Endothelial cell of umbilical vein (primary cell): ENCODE data around the gene TEX36. TPM values are rescaled to one million over a fixed set of nuclear protein-coding genes. Genes with fewer than 3 reads are reported as not detected.

Experiments
- Bru-seq: library from RNA; stranded (reverse); fragments of 400-500 nt; gene quantifications from one replicate; lab custom pipeline; 2021; lab: Mats Ljungman, UMichigan
- BruChase-seq, 2 experiments: library from RNA; stranded (reverse); fragments of 400-500 nt; gene quantifications; one replicate each; lab custom pipeline; 2021; lab: Mats Ljungman, UMichigan
- BruUV-seq: library from RNA; stranded (reverse); fragments of 400-500 nt; replicated peaks from 2 replicates; lab custom pipeline; 2021; lab: Mats Ljungman, UMichigan
- CTCF ChIA-PET: fragments of 300-600, 350-600 bp; sonication (Branson Sonifier 250); formaldehyde crosslinking; loops from one replicate; lab custom pipeline; 2021; ENCODE audit warnings: antibody characterized with exemption, inconsistent platforms; lab: Charles Lee
- POLR2A ChIA-PET: fragments of 300-600, 350-600 bp; sonication (Branson Sonifier 250); formaldehyde crosslinking; loops from one replicate; lab custom pipeline; 2021; ENCODE audit warnings: antibody characterized with exemption, inconsistent platforms; lab: Charles Lee
- DNase-seq: peaks from one replicate; pipeline ENCODE4 v3.0.0-alpha.2; 2011; ENCODE audit warnings: low read depth, low spot score
- FAIRE-seq: peaks from 2 replicates; lab custom pipeline; 2011; peaks lifted over from hg19 to GRCh38; lab: Jason Lieb, UNC
- H2AFZ ChIP-seq: 2 replicates; pipeline ENCODE4 v1.6.0; 2012; ENCODE audit warnings: low read depth, low read length, control low read depth, inconsistent platforms
- H3K27ac ChIP-seq: 2 replicates; pipeline ENCODE4 v1.5.1; 2011; ENCODE audit warnings: low read depth, mild to moderate bottlenecking, control low read depth, low read length, moderate library complexity; ENCODE audit not compliant: insufficient read depth
- H3K27me3 ChIP-seq, 2 experiments: 2 replicates each; pipeline versions ENCODE4 v1.6.0 to v1.6.1; 2011; ENCODE audit warnings: low read length in 2 of 2, mixed read lengths in 1 of 2; ENCODE audit not compliant: control insufficient read depth in 2 of 2, insufficient read depth in 2 of 2
- H3K36me3 ChIP-seq, 2 experiments: 2 replicates in 1 of 2; 3 replicates in 1 of 2; pipeline ENCODE4 v1.5.1; 2011; ENCODE audit warnings: low read length in 2 of 2, mild to moderate bottlenecking in 1 of 2, moderate library complexity in 1 of 2; ENCODE audit not compliant: control insufficient read depth in 2 of 2, insufficient read depth in 2 of 2; ENCODE audit errors: extremely low read depth in 1 of 2
- H3K4me1 ChIP-seq: 3 replicates; pipeline ENCODE4 v1.5.1; 2011; ENCODE audit warnings: mild to moderate bottlenecking, low read length; ENCODE audit not compliant: control insufficient read depth, insufficient read depth; ENCODE audit errors: extremely low read depth
- H3K4me2 ChIP-seq: 2 replicates; pipeline ENCODE4 v1.6.1; 2011; ENCODE audit warnings: low read length, control low read depth, mixed read lengths; ENCODE audit not compliant: insufficient read depth
- H3K4me3 ChIP-seq, 3 experiments: fragments of 200-600 bp in 1 of 3; sonication (generic), shearing (Covaris generic) in 1 of 3; replicated peaks in 1 of 3; 2 replicates each; pipeline ENCODE4 v1.5.1; 2011 to 2016; ENCODE audit warnings: control low read depth in 3 of 3, low read length in 3 of 3, mild to moderate bottlenecking in 2 of 3, inconsistent platforms in 1 of 3, low read depth in 1 of 3, moderate library complexity in 1 of 3; ENCODE audit not compliant: insufficient read depth in 1 of 3
- H3K79me2 ChIP-seq: 2 replicates; pipeline ENCODE4 v1.6.0; 2012; ENCODE audit warnings: low read length, inconsistent platforms; ENCODE audit not compliant: control insufficient read depth, insufficient read depth
- H3K9ac ChIP-seq: replicated peaks from 2 replicates; pipeline ENCODE3; 2011; ENCODE audit warnings: low read length, control low read depth; ENCODE audit not compliant: insufficient read depth; ENCODE audit errors: extremely low read depth
- H3K9me1 ChIP-seq: replicated peaks from 3 replicates; pipeline ENCODE4 v1.6.0; 2011; ENCODE audit warnings: mild to moderate bottlenecking, low read length; ENCODE audit not compliant: control insufficient read depth, insufficient read depth; ENCODE audit errors: extremely low read depth
- H3K9me3 ChIP-seq: replicated peaks from 2 replicates; pipeline ENCODE4 v1.5.1; 2012; ENCODE audit warnings: low read length, inconsistent platforms; ENCODE audit not compliant: control insufficient read depth, insufficient read depth
- H4K20me1 ChIP-seq: replicated peaks from 2 replicates; pipeline ENCODE3; 2011; ENCODE audit warnings: mild to moderate bottlenecking, low read length; ENCODE audit not compliant: control insufficient read depth, insufficient read depth; ENCODE audit errors: extremely low read depth
- EZH2 ChIP-seq: IDR thresholded peaks from 2 replicates; pipeline ENCODE4 v1.6.1; 2012; ENCODE audit warnings: borderline replicate concordance, low read depth, mild to moderate bottlenecking, moderate library complexity, low read length, inconsistent platforms; ENCODE audit not compliant: severe bottlenecking
- GATA2 ChIP-seq: IDR thresholded peaks from 2 replicates; pipeline ENCODE4 v1.7.0; 2011; ENCODE audit warnings: low read depth, mild to moderate bottlenecking, moderate library complexity, mixed read lengths, low read length; ENCODE audit not compliant: insufficient read length, insufficient read depth
- JUN ChIP-seq: IDR thresholded peaks from 2 replicates; pipeline ENCODE4 v1.6.1; 2011; ENCODE audit warnings: borderline replicate concordance, low read depth; ENCODE audit not compliant: insufficient read length, insufficient read depth
- MYC ChIP-seq: IDR thresholded peaks from one replicate; pipeline ENCODE4 v1.6.1; 2011; ENCODE audit warnings: mild to moderate bottlenecking, low read depth, low read length
- POLR2A ChIP-seq: IDR thresholded peaks from 2 replicates; pipeline ENCODE4 v1.6.1; 2012; ENCODE audit warnings: low read depth, mild to moderate bottlenecking, control low read depth, low read length
- POLR2AphosphoS5 ChIP-seq: IDR thresholded peaks from 2 replicates; pipeline ENCODE4 v1.6.1; 2012; ENCODE audit warnings: low read depth, mild to moderate bottlenecking, control low read depth, low read length, moderate library complexity; ENCODE audit not compliant: insufficient read depth
- dilution Hi-C: fragments of 300-500 bp; cut with MboI; formaldehyde crosslinking; loops from one replicate; pipeline ENCODE4 v1.15.0; 2019; ENCODE audit warnings: low sequenced_read_pairs; ENCODE audit not compliant: extremely low pct_ligation_motif_present
- intact Hi-C: fragments of 100-400 bp; cut with micrococcal nuclease; formaldehyde crosslinking; loops from one replicate; pipeline ENCODE4 v1.10.0; 2022
- long read RNA-seq: library from polyadenylated mRNA; stranded (forward); transcript quantifications from one replicate; pipeline ENCODE4 v2.0.0, GENCODE V29; 2021
- polyA minus RNA-seq, 3 experiments: library from RNA; depleted of rRNA, polyadenylated mRNA; stranded (reverse); fragments of >200 nt; gene quantifications; 1 replicate in 1 of 3; 2 replicates in 2 of 3; pipeline ENCODE4 v1.2.3, GENCODE V29; 2011
- polyA plus RNA-seq, 4 experiments: library from polyadenylated mRNA; depleted of rRNA in 3 of 4; stranded (reverse) in 3 of 4; unstranded in 1 of 4; fragments of >200 nt; gene quantifications; 2 replicates each; pipeline versions ENCODE4 v1.2.1 to v1.2.3, GENCODE V29; 2011 to 2012; ENCODE audit warnings: missing spikeins in 1 of 4
- total RNA-seq: library from RNA; stranded (reverse); gene quantifications from 2 replicates; pipeline ENCODE4 v1.2.3, GENCODE V29; 2021
- TF ChIP-seq, protein P1 (sequence below): IDR thresholded peaks from 2 replicates; pipeline ENCODE4 v1.6.1; 2011; ENCODE audit not compliant: insufficient read depth, insufficient read length

The TEX36 gene, protein sequence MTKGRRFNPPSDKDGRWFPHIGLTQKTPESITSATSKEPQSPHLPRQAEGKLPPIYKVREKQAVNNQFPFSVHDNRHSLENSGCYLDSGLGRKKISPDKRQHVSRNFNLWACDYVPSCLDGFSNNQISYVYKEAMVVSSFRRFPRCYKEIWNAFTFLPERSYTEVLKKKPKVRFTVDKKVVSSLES
- total RNA-seq = not detected in 2 replicates
- polyA plus RNA-seq = not detected in 2 replicates
- not detected in 2 replicates for polyA plus RNA-seq (2011; cell fraction: cytosol; rRNA removed)
- not detected in 2 replicates for polyA plus RNA-seq (2011; cell fraction: nucleus; rRNA removed)
- polyA plus RNA-seq (2012) = not detected in 2 replicates
- polyA minus RNA-seq = not detected in 2 replicates
- not detected for polyA minus RNA-seq (2011; cell fraction: cytosol; rRNA and poly(A)+ RNA removed)
- not detected in 2 replicates for polyA minus RNA-seq (2011; cell fraction: nucleus; rRNA and poly(A)+ RNA removed)
- not detected for Bru-seq, nascent RNA
- not detected for BruChase-seq, experiment 1, labeled RNA remaining after a 6-hour chase
- BruChase-seq, experiment 2, labeled RNA remaining after a 2-hour chase = not detected
- long read RNA-seq = 0 reads

DNA sequence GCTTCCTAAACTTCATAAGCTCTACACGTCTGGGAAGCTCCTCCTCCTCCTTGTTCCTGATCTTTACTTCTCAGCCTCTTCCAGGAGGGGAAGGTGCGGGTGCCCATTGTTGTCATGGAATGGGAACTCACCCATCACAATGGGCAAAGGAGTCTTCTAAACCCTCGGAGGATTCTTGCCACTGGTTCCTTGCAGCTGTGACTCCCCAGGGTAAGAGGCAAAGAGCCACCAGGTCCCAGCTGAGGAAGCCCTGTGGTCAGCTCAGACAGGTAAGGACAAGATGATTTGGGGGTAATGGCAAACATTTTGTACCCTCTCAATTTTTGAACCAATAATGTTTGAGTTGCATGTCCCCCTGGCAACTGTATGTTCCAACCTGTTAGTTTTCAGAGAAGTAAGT, at the start of gene TEX36:
Gene TEX36 (minus strand): TSS at position 101 of the 400 bp plus-strand sequence. CDS start 174 bp downstream, outside the sequence.
- H3K79me2 ChIP-seq = no peaks in the 10 kb centered on the region
- ChIA-PET POLR2A (no interaction called here), CTCF (no interaction called here)
- H3K9me3 ChIP-seq = no peaks in the 10 kb centered on the region
- H3K27me3 ChIP-seq = no peaks in the 10 kb centered on the region
- BruUV-seq = no TSS peak
- intact Hi-C loops (no loop called here), dilution Hi-C loops (no loop called here)
- no peak for DNase-seq
- no peaks in the 10 kb centered on the region for H4K20me1 ChIP-seq
- no peak within 1 kb of the TSS for H3K27ac ChIP-seq
- H3K9ac ChIP-seq = no peak within 1 kb of the TSS
- no peak within 1 kb of the TSS for H3K4me3 ChIP-seq
- no peak for FAIRE-seq
- TF ChIP-seq, protein P1, sequence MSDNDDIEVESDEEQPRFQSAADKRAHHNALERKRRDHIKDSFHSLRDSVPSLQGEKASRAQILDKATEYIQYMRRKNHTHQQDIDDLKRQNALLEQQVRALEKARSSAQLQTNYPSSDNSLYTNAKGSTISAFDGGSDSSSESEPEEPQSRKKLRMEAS = no peak
- TF ChIP-seq GATA2 (no peak), MYC (no peak), JUN (no peak), EZH2 (no peak), POLR2A (no peak), POLR2AphosphoS5 (no peak)
- H3K36me3 ChIP-seq = no peaks in the 10 kb centered on the region
- no peak within 1 kb of the TSS for H2AFZ ChIP-seq
- H3K4me1 ChIP-seq = peaks cover 15% of the 10 kb centered on the region
- H3K9me1 ChIP-seq = no peaks in the 10 kb centered on the region
- no peak within 1 kb of the TSS for H3K4me2 ChIP-seq
